Cardiac muscle cell (in vitro differentiated cells and primary cell): ENCODE results near the gene PDPK1. TPM values are rescaled to one million over a fixed set of nuclear protein-coding genes. Genes with fewer than 3 reads are reported as not detected.

ENCODE experiments used
- DNase-seq, 2 donors: peaks; one replicate each; pipeline versions ENCODE4 v3.0.0 to v3.0.0-alpha.2; 2010 to 2017; ENCODE audit warnings: low read depth in 1 of 2, low spot score in 1 of 2
- H3K27ac ChIP-seq: fragments of 200-600 bp; sonication (generic); 2 replicates; pipeline ENCODE4 v1.5.1; 2016
- H3K27me3 ChIP-seq: fragments of 200-600 bp; sonication (generic); 2 replicates; pipeline ENCODE4 v1.6.0; 2016; ENCODE audit warnings: control low read depth
- H3K36me3 ChIP-seq: fragments of 200-600 bp; sonication (generic); 2 replicates; pipeline ENCODE4 v1.5.1; 2016; ENCODE audit warnings: control low read depth
- H3K4me1 ChIP-seq: fragments of 200-600 bp; sonication (generic); 2 replicates; pipeline ENCODE4 v1.8.1; 2017; ENCODE audit warnings: low read depth, mild to moderate bottlenecking, mixed run types
- H3K4me3 ChIP-seq: fragments of 200-600 bp; sonication (generic); 2 replicates; pipeline ENCODE4 v1.5.1; 2016; ENCODE audit warnings: mild to moderate bottlenecking
- H3K9me3 ChIP-seq: fragments of 200-600 bp; sonication (generic); 2 replicates; pipeline ENCODE4 v1.5.1; 2017; ENCODE audit warnings: low read depth, mild to moderate bottlenecking, control low read depth
- polyA plus RNA-seq: library from polyadenylated mRNA; unstranded; fragments of >200 nt; fragmentation: Nextera tagmentation; extraction: Ambion mirVana; gene quantifications from 2 replicates; pipeline ENCODE4 v1.2.1, GENCODE V29; 2016
- total RNA-seq: library from RNA; depleted of rRNA; stranded (reverse); fragments of >200 nt; gene quantifications from 2 replicates; pipeline ENCODE4 v1.2.3, GENCODE V29; 2016
- TF ChIP-seq, protein P1 (sequence below): IDR thresholded peaks from 2 replicates; pipeline ENCODE4 v1.5.1; 2012; ENCODE audit warnings: low read depth, mild to moderate bottlenecking, low read length

PDPK1 gene
- total and polyA plus RNA-seq, 2 experiments from 2014 or later: 22.4 to 28.6 TPM

DNA sequence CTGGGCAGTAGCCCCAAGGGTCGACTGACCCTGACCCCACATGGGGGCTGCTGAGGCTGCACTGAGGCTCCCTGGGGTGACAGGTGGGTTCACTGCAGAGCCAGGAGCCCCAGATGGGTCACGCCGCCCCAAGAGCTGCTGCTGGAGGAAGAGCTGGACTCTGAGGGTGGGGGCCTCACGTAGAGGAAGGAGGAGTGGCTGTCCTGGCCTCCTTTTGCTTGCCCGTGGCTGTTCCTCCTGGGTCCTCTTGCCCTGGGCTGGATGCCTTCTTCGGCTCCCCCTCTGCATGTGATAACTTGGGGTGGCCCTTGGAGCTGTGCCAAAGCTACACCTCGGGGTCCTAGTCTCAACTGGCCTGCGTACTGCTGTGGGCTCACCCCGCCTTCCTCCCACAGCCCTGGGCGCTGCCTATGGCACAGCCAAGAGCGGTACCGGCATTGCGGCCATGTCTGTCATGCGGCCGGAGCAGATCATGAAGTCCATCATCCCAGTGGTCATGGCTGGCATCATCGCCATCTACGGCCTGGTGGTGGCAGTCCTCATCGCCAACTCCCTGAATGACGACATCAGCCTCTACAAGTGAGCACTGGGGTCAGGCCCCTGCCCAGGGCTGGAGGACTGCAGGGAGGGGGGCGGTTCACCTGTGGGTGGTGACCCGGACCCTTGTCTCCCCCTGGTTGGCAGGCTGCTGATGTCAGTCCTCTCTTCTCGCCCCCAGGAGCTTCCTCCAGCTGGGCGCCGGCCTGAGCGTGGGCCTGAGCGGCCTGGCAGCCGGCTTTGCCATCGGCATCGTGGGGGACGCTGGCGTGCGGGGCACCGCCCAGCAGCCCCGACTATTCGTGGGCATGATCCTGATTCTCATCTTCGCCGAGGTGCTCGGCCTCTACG, 18.8 kb upstream of the PDPK1 start:
- no peak for DNase-seq
- H3K36me3 ChIP-seq: peaks cover 2% of the 10 kb centered on the region
- peaks cover 10% of the 10 kb centered on the region for H3K4me1 ChIP-seq
- H3K27ac ChIP-seq: peak overlapping the region; percentile 85
- TF ChIP-seq, protein P1, sequence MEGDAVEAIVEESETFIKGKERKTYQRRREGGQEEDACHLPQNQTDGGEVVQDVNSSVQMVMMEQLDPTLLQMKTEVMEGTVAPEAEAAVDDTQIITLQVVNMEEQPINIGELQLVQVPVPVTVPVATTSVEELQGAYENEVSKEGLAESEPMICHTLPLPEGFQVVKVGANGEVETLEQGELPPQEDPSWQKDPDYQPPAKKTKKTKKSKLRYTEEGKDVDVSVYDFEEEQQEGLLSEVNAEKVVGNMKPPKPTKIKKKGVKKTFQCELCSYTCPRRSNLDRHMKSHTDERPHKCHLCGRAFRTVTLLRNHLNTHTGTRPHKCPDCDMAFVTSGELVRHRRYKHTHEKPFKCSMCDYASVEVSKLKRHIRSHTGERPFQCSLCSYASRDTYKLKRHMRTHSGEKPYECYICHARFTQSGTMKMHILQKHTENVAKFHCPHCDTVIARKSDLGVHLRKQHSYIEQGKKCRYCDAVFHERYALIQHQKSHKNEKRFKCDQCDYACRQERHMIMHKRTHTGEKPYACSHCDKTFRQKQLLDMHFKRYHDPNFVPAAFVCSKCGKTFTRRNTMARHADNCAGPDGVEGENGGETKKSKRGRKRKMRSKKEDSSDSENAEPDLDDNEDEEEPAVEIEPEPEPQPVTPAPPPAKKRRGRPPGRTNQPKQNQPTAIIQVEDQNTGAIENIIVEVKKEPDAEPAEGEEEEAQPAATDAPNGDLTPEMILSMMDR: no peak
- no peaks in the 10 kb centered on the region for H3K27me3 ChIP-seq
- no peaks in the 10 kb centered on the region for H3K9me3 ChIP-seq
- no peak overlapping the region for H3K4me3 ChIP-seq

DNA sequence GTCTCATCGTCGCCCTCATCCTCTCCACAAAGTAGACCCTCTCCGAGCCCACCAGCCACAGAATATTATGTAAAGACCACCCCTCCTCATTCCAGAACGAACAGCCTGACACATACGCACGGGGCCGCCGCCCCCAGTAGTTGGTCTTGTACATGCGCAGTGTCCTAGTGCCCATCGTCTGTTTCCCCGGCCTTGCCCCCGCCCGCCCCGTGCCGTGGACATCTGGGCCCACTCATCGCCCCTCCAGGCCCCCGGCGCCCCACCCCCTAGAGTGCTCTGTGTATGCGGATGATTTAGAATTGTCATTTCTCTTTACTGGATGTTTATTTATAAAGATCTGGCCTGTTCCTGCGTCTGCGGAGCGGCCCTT, 18.1 kb upstream of the PDPK1 start:
- Histone ChIP-seq H3K27ac (peak overlapping the region; percentile 85), H3K9me3 (no peaks in the 10 kb centered on the region), H3K4me3 (peak overlapping the region; percentile 63), H3K27me3 (no peaks in the 10 kb centered on the region), H3K4me1 (peaks cover 10% of the 10 kb centered on the region), H3K36me3 (peaks cover 8% of the 10 kb centered on the region)
- DNase-seq: no peak
- TF ChIP-seq, protein P1: no peak

DNA sequence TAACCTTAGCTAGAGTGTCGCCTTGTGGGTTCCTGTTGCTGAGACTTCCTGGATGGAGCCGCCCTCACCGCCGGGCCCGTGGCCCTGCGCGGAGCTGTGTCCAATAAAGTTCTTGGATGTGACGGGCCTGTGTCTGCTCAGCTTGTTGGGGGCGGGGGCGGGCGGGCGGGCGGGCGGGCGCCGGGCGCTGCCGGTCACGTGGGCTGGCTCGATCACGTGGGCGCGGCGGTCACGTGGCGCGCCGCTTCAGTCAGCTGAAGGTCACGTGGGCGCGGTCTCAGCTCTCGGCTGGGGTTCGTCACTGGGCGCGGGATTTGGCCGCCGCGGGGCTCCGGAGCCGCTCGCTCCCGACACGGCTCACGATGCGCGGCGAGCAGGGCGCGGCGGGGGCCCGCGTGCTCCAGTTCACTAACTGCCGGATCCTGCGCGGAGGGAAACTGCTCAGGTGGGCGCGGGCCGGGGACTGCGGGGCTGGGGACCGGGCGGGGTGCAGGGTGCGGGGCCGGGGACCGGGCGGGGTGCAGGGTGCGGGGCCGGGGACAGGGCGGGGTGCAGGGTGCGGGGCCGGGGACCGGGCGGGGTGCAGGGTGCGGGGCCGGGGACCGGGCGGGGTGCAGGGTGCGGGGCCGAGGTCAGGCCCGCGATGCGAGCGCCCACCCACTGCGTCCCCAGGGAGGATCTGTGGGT, 17.6 kb upstream of the PDPK1 start, which contains the start of gene AMDHD2:
TSS of gene AMDHD2 (plus strand) at position 275 of the 687 bp plus-strand sequence. CDS start at position 363, 88 bp downstream.
- Histone ChIP-seq H3K36me3 (peaks cover 8% of the 10 kb centered on the region), H3K27ac (peak within 1 kb of the TSS; percentile 85), H3K27me3 (no peaks in the 10 kb centered on the region), H3K4me3 (peak within 1 kb of the TSS; percentile 63), H3K9me3 (no peaks in the 10 kb centered on the region), H3K4me1 (peaks cover 6% of the 10 kb centered on the region)
- TF ChIP-seq, protein P1: no peak
- peak; percentile 95 to 96 for DNase-seq

DNA sequence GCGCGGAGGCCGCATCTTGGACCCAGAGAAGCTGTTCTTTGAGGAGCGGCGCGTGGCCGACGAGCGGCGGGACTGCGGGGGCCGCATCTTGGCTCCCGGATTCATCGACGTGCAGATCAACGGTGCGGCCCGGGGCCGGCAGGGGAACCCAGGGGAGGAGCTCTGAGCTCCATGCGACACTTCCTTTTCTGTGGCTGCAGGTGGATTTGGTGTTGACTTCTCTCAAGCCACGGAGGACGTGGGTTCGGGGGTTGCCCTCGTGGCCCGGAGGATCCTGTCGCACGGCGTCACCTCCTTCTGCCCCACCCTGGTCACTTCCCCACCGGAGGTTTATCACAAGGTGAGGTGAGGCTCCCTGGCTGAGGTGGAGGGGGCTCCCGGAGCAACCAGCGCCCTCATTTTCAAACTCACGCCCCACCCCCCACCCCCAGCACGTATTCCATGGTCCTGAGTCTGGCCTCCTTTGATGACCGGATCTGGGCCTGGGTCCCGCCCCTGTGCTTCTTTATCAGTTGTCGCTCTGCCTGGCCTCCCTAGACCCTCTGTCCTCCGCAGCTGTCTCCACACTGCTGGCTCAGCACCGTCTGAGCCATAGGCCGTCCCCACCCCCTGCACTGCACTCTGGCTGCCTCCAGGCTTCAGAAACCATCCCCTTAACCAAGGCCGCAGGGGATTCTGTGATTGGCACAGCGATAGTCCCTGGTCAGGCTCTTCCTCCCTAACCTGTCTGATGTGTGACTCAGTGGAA, 16.9 kb upstream of the PDPK1 start:
- no peak for DNase-seq
- peak overlapping the region; percentile 85 for H3K27ac ChIP-seq
- peak overlapping the region; percentile 63 for H3K4me3 ChIP-seq
- H3K9me3 ChIP-seq: no peaks in the 10 kb centered on the region
- peaks cover 8% of the 10 kb centered on the region for H3K36me3 ChIP-seq
- no peaks in the 10 kb centered on the region for H3K27me3 ChIP-seq
- TF ChIP-seq, protein P1: no peak
- peaks cover 3% of the 10 kb centered on the region for H3K4me1 ChIP-seq

DNA sequence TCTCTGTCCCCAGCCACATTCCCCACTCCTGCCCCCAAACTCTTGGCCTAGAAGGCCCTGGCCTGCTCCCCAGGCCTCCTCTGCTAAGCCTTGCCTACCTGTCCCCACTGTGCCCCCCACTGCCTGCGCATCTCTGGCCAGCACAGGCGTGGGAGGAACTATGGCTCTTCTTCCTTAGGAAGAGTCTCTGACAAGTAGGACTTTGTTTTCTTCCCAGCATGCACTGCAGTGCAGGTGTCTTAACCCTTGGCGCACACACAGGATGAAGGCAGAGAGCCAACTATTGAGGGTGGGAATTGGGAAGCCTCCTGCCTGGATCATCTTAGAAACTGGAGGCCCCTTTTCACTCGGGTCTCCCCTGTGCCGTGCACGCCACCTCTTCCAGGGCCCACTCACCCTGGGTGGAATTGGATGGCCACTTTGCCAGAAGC, 14.0 kb upstream of the PDPK1 start:
- no peak for DNase-seq
- H3K27ac ChIP-seq: no peak overlapping the region
- no peaks in the 10 kb centered on the region for H3K9me3 ChIP-seq
- H3K4me3 ChIP-seq: no peak overlapping the region
- H3K36me3 ChIP-seq: peaks cover 11% of the 10 kb centered on the region
- peaks cover 3% of the 10 kb centered on the region for H3K4me1 ChIP-seq
- TF ChIP-seq, protein P1: no peak
- no peaks in the 10 kb centered on the region for H3K27me3 ChIP-seq
